HG02885 (cell line): ENCODE data around the gene CSF1.
A peak's percentile ranks its signal among the peaks of the same experiment; 100 is the strongest.

Experiments
- ATAC-seq: cut with Tn5 transposase; IDR thresholded peaks from one replicate; pipeline ENCODE4 v1.9.1; 2021; ENCODE audit warnings: mild to moderate bottlenecking; ENCODE audit not compliant: unreplicated experiment, poor library complexity

The CSF1 gene

GRCh38 chr1:109901141-109901523 is 9.5 kb upstream of the CSF1 start:
- no peak for ATAC-seq

GRCh38 chr1:109901524-109902145 is 9.0 kb upstream of the CSF1 start:
- no peak for ATAC-seq

- ATAC-seq: no peak
These were observed 8.3 kb upstream of the CSF1 start for GRCh38 chr1:109902204-109902985.

GRCh38 chr1:109903376-109903930 is 7.2 kb upstream of the CSF1 start:
- ATAC-seq: no peak

- ATAC-seq: no peak
These were observed 6.4 kb upstream of the CSF1 start for GRCh38 chr1:109904105-109904817.

- no peak for ATAC-seq
These were observed 5.2 kb upstream of the CSF1 start for GRCh38 chr1:109905491-109905890.

GRCh38 chr1:109906160-109906838 is 4.3 kb upstream of the CSF1 start:
- peak; percentile 92 for ATAC-seq

GRCh38 chr1:109906839-109907180 is 3.8 kb upstream of the CSF1 start:
- no peak for ATAC-seq

- ATAC-seq: no peak
These were observed 3.4 kb upstream of the CSF1 start for GRCh38 chr1:109907190-109907774.

- ATAC-seq: no peak
These were observed 1.8 kb upstream of the CSF1 start for GRCh38 chr1:109908836-109909235.

- no peak for ATAC-seq
These were observed 1.1 kb upstream of the CSF1 start for GRCh38 chr1:109909561-109909960.

- peak; percentile 17 for ATAC-seq
These were observed 532 bp downstream of the CSF1 start for GRCh38 chr1:109910963-109911798.

- no peak for ATAC-seq
These were observed 1.7 kb downstream of the CSF1 start for GRCh38 chr1:109912214-109912861.

GRCh38 chr1:109912873-109913272 is 2.2 kb downstream of the CSF1 start:
- no peak for ATAC-seq

GRCh38 chr1:109913360-109913879 is 2.8 kb downstream of the CSF1 start:
- ATAC-seq: no peak

GRCh38 chr1:109914587-109915240 is 4.1 kb downstream of the CSF1 start:
- no peak for ATAC-seq

GRCh38 chr1:109917051-109917767 is 6.6 kb downstream of the CSF1 start:
- ATAC-seq: no peak
